ENCODE data around the gene CLEC16A. TPM values are rescaled to one million over a fixed set of nuclear protein-coding genes. Genes with fewer than 3 reads are reported as not detected.

Gene CLEC16A
- total and polyA plus RNA-seq, 8 donors = 17.6 to 38.6 (median 21.6) TPM

DNA sequence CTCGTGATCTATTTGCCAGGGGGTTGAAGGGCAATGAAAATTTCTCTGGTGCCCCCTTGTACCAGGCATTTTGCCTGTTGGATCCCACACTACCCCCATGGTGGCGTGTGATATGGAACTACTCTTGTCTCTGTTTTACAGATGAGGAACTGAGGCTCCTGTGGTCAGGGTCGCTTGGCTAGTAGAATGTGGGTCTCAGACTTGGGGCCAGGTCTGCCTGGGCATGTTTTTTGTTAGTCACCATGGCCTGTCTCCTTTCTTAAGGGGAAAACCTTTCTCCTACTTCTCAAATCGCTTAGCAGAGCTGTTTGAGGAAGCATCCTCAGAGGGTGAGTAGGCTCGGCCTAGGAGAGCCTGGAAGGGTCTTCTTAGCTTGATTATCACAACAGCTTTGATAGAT is 51.2 kb downstream of the CLEC16A start:
- Histone ChIP-seq H3K4me1 (peaks cover 6 to 7% of the 10 kb centered on the region in 2 donors), H3K4me3 (no peak overlapping the region), H3K27me3 (no peaks in the 10 kb centered on the region), H3K36me3 (peaks cover 0 to 73% of the 10 kb centered on the region in 2 donors), H3K9me3 (no peaks in the 10 kb centered on the region), H3K27ac (no peak overlapping the region)
- intact Hi-C loops (cut with DNase I) = no loop called here
- no peak for ATAC-seq
- DNase-seq = no peak
- TF ChIP-seq, protein P1, sequence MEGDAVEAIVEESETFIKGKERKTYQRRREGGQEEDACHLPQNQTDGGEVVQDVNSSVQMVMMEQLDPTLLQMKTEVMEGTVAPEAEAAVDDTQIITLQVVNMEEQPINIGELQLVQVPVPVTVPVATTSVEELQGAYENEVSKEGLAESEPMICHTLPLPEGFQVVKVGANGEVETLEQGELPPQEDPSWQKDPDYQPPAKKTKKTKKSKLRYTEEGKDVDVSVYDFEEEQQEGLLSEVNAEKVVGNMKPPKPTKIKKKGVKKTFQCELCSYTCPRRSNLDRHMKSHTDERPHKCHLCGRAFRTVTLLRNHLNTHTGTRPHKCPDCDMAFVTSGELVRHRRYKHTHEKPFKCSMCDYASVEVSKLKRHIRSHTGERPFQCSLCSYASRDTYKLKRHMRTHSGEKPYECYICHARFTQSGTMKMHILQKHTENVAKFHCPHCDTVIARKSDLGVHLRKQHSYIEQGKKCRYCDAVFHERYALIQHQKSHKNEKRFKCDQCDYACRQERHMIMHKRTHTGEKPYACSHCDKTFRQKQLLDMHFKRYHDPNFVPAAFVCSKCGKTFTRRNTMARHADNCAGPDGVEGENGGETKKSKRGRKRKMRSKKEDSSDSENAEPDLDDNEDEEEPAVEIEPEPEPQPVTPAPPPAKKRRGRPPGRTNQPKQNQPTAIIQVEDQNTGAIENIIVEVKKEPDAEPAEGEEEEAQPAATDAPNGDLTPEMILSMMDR (IDR thresholded peaks at IDR 0.05) = no peak

DNA sequence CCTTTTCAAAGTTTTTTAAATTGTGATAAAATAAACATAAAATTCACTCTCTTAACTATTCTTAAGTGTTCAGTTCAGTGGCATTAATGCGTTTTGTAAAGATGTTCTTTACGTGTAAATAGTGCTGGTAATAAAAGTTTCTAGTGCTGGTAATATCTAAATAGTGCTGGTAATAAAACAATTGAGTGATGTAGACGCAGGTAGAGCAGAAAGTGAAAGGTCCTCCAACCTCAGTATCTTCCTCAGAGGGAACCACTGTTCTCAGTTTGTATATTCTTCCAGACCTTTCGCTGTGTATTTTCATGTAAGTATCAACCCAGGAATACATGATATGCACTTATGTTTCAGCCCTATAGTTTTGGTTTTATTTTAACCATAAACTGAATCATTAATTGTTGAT is 53.1 kb downstream of the CLEC16A start:
- peaks cover 0 to 72% of the 10 kb centered on the region in 2 donors for H3K36me3 ChIP-seq

DNA sequence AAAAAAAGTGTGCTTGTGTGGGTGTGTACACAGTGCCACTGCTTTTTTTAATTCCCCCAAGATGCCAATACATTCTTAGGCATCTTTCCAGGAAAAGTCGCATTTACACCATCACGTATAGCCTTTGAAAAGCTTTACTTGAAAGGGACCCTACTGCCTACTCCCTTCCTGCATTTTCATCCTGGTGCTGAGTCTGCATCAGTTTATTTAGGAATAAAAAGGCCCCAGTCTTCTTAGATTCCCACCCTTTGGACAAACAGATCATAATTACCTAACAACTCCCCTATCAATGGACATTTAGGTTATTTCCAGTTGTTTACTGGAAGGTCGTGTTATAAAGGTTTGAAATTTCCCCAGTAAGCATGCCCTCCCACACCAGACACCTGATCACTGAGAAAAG is 54.9 kb downstream of the CLEC16A start:
- Histone ChIP-seq H3K36me3 (peaks cover 0 to 79% of the 10 kb centered on the region in 2 donors), H3K4me1 (no peaks in the 10 kb centered on the region), H3K4me3 (no peak overlapping the region), H3K9me3 (no peaks in the 10 kb centered on the region), H3K27ac (no peak overlapping the region), H3K27me3 (no peaks in the 10 kb centered on the region)
- ATAC-seq = no peak
- TF ChIP-seq, protein P1 (IDR thresholded peaks at IDR 0.05) = no peak
- intact Hi-C loops (cut with DNase I) = no loop called here
- DNase-seq = no peak

More for the DNA sequence above, 53.1 kb downstream of the CLEC16A start:
- Histone ChIP-seq H3K27ac (no peak overlapping the region), H3K27me3 (no peaks in the 10 kb centered on the region), H3K9me3 (no peaks in the 10 kb centered on the region), H3K4me3 (no peak overlapping the region), H3K4me1 (no peaks in the 10 kb centered on the region)
- DNase-seq (no peak), ATAC-seq (no peak)
- intact Hi-C loops (cut with DNase I) = no loop called here
- TF ChIP-seq, protein P1 (IDR thresholded peaks at IDR 0.05) = no peak

DNA sequence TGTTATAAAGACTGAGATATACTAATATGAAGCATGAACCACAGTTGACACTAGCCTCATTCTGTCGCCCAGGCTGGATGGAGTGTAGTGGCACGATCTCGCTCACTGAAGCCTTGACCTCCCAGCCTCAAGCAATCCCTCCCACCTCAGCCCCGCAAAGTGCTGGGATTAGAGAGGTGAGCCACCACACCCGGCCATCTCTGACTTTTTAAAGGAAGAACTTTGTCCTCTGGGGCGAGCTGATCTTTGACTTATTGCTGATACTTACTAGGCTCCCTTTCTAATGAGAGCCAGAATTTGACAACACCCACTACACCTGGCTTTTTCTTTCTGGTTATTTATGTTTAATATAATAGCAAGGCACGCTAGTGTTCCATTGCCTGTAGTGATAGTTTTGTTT is 57.2 kb downstream of the CLEC16A start:
- no peaks in the 10 kb centered on the region for H3K9me3 ChIP-seq
- no peak overlapping the region for H3K4me3 ChIP-seq
- no peak overlapping the region for H3K27ac ChIP-seq
- TF ChIP-seq, protein P1 (IDR thresholded peaks at IDR 0.05) = no peak
- H3K27me3 ChIP-seq = no peaks in the 10 kb centered on the region
- DNase-seq (no peak), ATAC-seq (no peak)
- peaks cover 0 to 77% of the 10 kb centered on the region in 2 donors for H3K36me3 ChIP-seq
- intact Hi-C loops (cut with DNase I) = no loop called here
- no peaks in the 10 kb centered on the region for H3K4me1 ChIP-seq

DNA sequence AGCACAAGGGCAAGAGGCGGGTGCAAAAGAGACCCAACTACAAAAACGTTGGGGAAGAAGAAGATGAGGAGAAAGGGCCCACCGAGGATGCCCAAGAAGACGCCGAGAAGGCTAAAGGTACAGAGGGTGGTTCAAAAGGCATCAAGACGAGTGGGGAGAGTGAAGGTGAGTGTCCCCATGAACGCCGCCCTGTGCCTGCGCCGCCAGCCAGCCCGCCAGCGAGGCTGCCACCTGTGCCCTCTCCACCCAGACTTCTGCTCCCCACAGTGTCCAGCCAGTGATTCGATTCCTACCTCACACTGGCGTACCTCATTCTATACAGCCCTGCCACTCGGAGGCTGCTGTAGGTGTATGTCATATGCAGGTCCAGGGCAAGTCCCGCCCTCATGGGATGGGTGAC is 58.8 kb downstream of the CLEC16A start:
- H3K36me3 ChIP-seq = peaks cover 0 to 71% of the 10 kb centered on the region in 2 donors
- H3K27me3 ChIP-seq = no peaks in the 10 kb centered on the region
- intact Hi-C loops (cut with DNase I) = no loop called here

More for the DNA sequence above, 58.8 kb downstream of the CLEC16A start:
- H3K9me3 ChIP-seq = no peaks in the 10 kb centered on the region
- ATAC-seq (no peak), DNase-seq (no peak)
- TF ChIP-seq, protein P1 (IDR thresholded peaks at IDR 0.05) = no peak
- no peaks in the 10 kb centered on the region for H3K4me1 ChIP-seq
- no peak overlapping the region for H3K27ac ChIP-seq
- H3K4me3 ChIP-seq = no peak overlapping the region
